Keratinocyte (primary cell): ENCODE data around the gene VPS13D. TPM values are rescaled to one million over a fixed set of nuclear protein-coding genes. Genes with fewer than 3 reads are reported as not detected.

Experiments
- DNase-seq: peaks from one replicate; pipeline ENCODE4 v3.0.0-alpha.2; 2011; ENCODE audit warnings: low read depth, missing footprints, low spot score
- FAIRE-seq: peaks from 2 replicates; lab custom pipeline; 2011; peaks lifted over from hg19 to GRCh38; lab: Jason Lieb, UNC
- H2AFZ ChIP-seq: 2 replicates; pipeline ENCODE4 v1.6.0; 2012; ENCODE audit warnings: low read length, control low read depth, inconsistent platforms; ENCODE audit not compliant: control insufficient read depth
- H3K27ac ChIP-seq: 2 replicates; pipeline ENCODE4 v1.5.1; 2011; ENCODE audit warnings: low read length; ENCODE audit not compliant: control insufficient read depth, insufficient read depth
- H3K27me3 ChIP-seq: 3 replicates; pipeline ENCODE4 v1.6.0; 2011; ENCODE audit warnings: low read length; ENCODE audit not compliant: control insufficient read depth, insufficient read depth; ENCODE audit errors: extremely low read depth
- H3K36me3 ChIP-seq, 2 experiments: 2 replicates in 1 of 2; 3 replicates in 1 of 2; pipeline ENCODE4 v1.5.1; 2011; ENCODE audit warnings: low read length in 2 of 2, mild to moderate bottlenecking in 1 of 2; ENCODE audit not compliant: control insufficient read depth in 2 of 2, insufficient read depth in 2 of 2; ENCODE audit errors: extremely low read depth in 1 of 2
- H3K4me1 ChIP-seq: 3 replicates; pipeline ENCODE4 v1.5.1; 2011; ENCODE audit warnings: low read length; ENCODE audit not compliant: control insufficient read depth, insufficient read depth; ENCODE audit errors: extremely low read depth
- H3K4me2 ChIP-seq: 3 replicates; pipeline ENCODE4 v1.6.0; 2011; ENCODE audit warnings: low read depth, low read length; ENCODE audit not compliant: control insufficient read depth, insufficient read depth; ENCODE audit errors: extremely low read depth
- H3K4me3 ChIP-seq, 3 experiments: fragments of 200-600 bp in 1 of 3; sonication (generic) in 1 of 3; 2 replicates in 2 of 3; 3 replicates in 1 of 3; pipeline ENCODE4 v1.5.1; 2011 to 2016; ENCODE audit warnings: low read length in 3 of 3, mild to moderate bottlenecking in 3 of 3, control low read depth in 2 of 3, inconsistent platforms in 1 of 3, low read depth in 1 of 3, mixed read lengths in 1 of 3, mixed run types in 1 of 3, moderate library complexity in 1 of 3; ENCODE audit not compliant: control insufficient read depth in 2 of 3, insufficient read depth in 2 of 3; ENCODE audit errors: extremely low read depth in 1 of 3
- H3K79me2 ChIP-seq: 2 replicates; pipeline ENCODE4 v1.6.0; 2012; ENCODE audit warnings: low read length; ENCODE audit not compliant: control insufficient read depth, insufficient read depth
- H3K9ac ChIP-seq: 3 replicates; pipeline ENCODE4 v1.6.0; 2011; ENCODE audit warnings: low read length; ENCODE audit not compliant: control insufficient read depth, insufficient read depth; ENCODE audit errors: extremely low read depth
- H3K9me1 ChIP-seq: 3 replicates; pipeline ENCODE4 v1.6.0; 2011; ENCODE audit warnings: low read length; ENCODE audit not compliant: control insufficient read depth, insufficient read depth; ENCODE audit errors: extremely low read depth
- H3K9me3 ChIP-seq: 2 replicates; pipeline ENCODE4 v1.5.1; 2012; ENCODE audit warnings: low read depth, low read length; ENCODE audit not compliant: control insufficient read depth
- H4K20me1 ChIP-seq: 3 replicates; pipeline ENCODE4 v1.6.0; 2011; ENCODE audit warnings: low read length; ENCODE audit not compliant: control insufficient read depth, insufficient read depth; ENCODE audit errors: extremely low read depth
- CTCF ChIP-seq, 3 experiments: IDR thresholded peaks in 1 of 3; conservative IDR thresholded peaks in 1 of 3; optimal IDR thresholded peaks in 1 of 3; 2 replicates in 2 of 3; 3 replicates in 1 of 3; pipeline versions ENCODE3 to v1.5.1; 2011; ENCODE audit warnings: low read length in 3 of 3, mild to moderate bottlenecking in 3 of 3, moderate library complexity in 2 of 3, control low read depth in 1 of 3, inconsistent platforms in 1 of 3; ENCODE audit not compliant: insufficient read depth in 2 of 3; ENCODE audit errors: extremely low read depth in 1 of 3
- EZH2 ChIP-seq: IDR thresholded peaks from one replicate; pipeline ENCODE4 v1.6.1; 2012; ENCODE audit warnings: inconsistent platforms, mild to moderate bottlenecking, low read length, moderate library complexity
- dilution Hi-C: fragments of 300-500 bp; cut with MboI; formaldehyde crosslinking; loops from one replicate; pipeline ENCODE4 v1.7.0; 2020; ENCODE audit warnings: low sequenced_read_pairs; ENCODE audit not compliant: extremely low pct_ligation_motif_present
- polyA plus RNA-seq, 5 experiments: library from polyadenylated mRNA; depleted of rRNA in 3 of 5; stranded (reverse) in 3 of 5; stranded (forward) in 1 of 5; unstranded in 1 of 5; fragments of >200 nt; gene quantifications; 1 replicate in 1 of 5; 2 replicates in 3 of 5; 3 replicates in 1 of 5; pipeline versions ENCODE4 v1.2.1 to v1.2.3, GENCODE V29; 2011 to 2012; ENCODE audit warnings: missing spikeins in 2 of 5, low read depth in 1 of 5, low replicate concordance in 1 of 5
- small RNA-seq, 3 experiments: library from RNA; depleted of rRNA; stranded (forward); fragments of <200 nt; gene quantifications; one replicate each; pipeline ENCODE3, GENCODE V24; 2012; ENCODE audit warnings: low read depth in 3 of 3, low replicate concordance in 1 of 3; ENCODE audit not compliant: insufficient read length in 3 of 3

The VPS13D gene
- polyA plus RNA-seq, 1 donor (not counting 4 experiments of a cell fraction or from before 2014, with no cell fraction given), result 19.0 TPM

GRCh38 chr1:12561121-12561520, 331.3 kb downstream of the VPS13D start:
- no peak overlapping the region for H3K4me2 ChIP-seq
- H4K20me1 ChIP-seq, result no peaks in the 10 kb centered on the region
- no peak overlapping the region for H2AFZ ChIP-seq
- H3K4me3 ChIP-seq, result no peak overlapping the region
- H3K36me3 ChIP-seq, result no peaks in the 10 kb centered on the region
- H3K79me2 ChIP-seq, result no peaks in the 10 kb centered on the region
- H3K27ac ChIP-seq, result no peak overlapping the region
- peaks cover 8% of the 10 kb centered on the region for H3K27me3 ChIP-seq
- H3K9me3 ChIP-seq, result peaks cover 7% of the 10 kb centered on the region
- DNase-seq (no peak), FAIRE-seq (no peak)
- no peaks in the 10 kb centered on the region for H3K9me1 ChIP-seq
- dilution Hi-C loops, result no loop called here
- TF ChIP-seq EZH2 (no peak), CTCF (optimal IDR thresholded peaks at IDR 0.05 in 1 of 3, IDR thresholded peaks at IDR 0.05 in 1 of 3, conservative IDR thresholded peaks at IDR 0.05 in 1 of 3; ENCODE audit: extremely low read depth in 1 of 3, insufficient read depth in 2 of 3, low read length in 3 of 3) (no peak)
- no peaks in the 10 kb centered on the region for H3K4me1 ChIP-seq
- H3K9ac ChIP-seq, result no peak overlapping the region

Small RNA genes lying within 50 kb of the gene (small RNA-seq; reads per million reads assigned to genes)
- gene MIR4632 (0 reads per million in 3 experiments), gene RF00156 (0 reads per million in 3 experiments), gene SNORA59A (0 reads per million in 3 experiments)

Other genes with a start within 250 kb of the VPS13D start
- gene MFN2, start 249.6 kb upstream of the VPS13D start, polyA plus RNA-seq, result 85.4 to 102 TPM (median 94.3 TPM) in 3 replicates
- gene MIIP, start 210.5 kb upstream of the VPS13D start, polyA plus RNA-seq, result 14.3 to 30.6 TPM (median 18.2 TPM) in 3 replicates
- 0.02 to 0.09 TPM (median 0.03 TPM) in 3 replicates for gene TNFRSF8, start 166.7 kb upstream of the VPS13D start, polyA plus RNA-seq
- gene TNFRSF1B, start 63.0 kb upstream of the VPS13D start, polyA plus RNA-seq, result 0.02 to 0.04 TPM (median 0.04 TPM) in 3 replicates